Fibroblast of pulmonary artery (primary cell): ENCODE data around the gene FKBP9.

Experiments used
- DNase-seq: peaks from one replicate; pipeline ENCODE4 v3.0.0-alpha.2; 2010; ENCODE audit warnings: low read depth
- H3K4me3 ChIP-seq: replicated peaks from 2 replicates; pipeline ENCODE4 v1.5.1; 2011; ENCODE audit warnings: low read depth, mild to moderate bottlenecking, control low read depth, low read length, moderate library complexity
- CTCF ChIP-seq: IDR thresholded peaks from 2 replicates; pipeline ENCODE4 v1.5.1; 2011; ENCODE audit warnings: mild to moderate bottlenecking, control low read depth, low read length, inconsistent platforms; ENCODE audit errors: missing control alignments

FKBP9 gene

DNA sequence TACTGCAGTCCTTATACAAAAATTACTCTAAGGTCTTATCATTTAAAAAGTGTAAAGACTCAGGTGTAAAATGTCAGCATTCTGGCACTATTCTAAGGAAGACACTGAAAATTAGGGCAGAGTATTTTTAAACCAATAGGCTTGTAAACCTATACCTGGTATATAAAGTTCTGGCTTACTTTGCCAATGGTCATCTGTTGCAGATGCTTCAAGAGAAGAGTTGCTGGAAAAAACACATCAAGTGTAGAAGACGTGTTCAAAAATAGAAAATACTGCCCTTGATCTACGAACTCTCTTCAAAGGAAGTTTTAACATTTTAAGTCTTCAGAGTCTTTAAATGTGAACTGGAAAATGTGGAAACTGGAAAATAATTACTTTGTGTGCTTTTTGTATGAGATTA lies 81.4 kb downstream of the FKBP9 start:
- no peak for TF ChIP-seq CTCF
- H3K4me3 ChIP-seq = no peak overlapping the region
- no peak for DNase-seq

GRCh38 chr7:33039257-33039902 lies 82.1 kb downstream of the FKBP9 start:
- peak overlapping the region; percentile 58 for H3K4me3 ChIP-seq
- peak; percentile 37 for DNase-seq

GRCh38 chr7:33039903-33040292 lies 82.7 kb downstream of the FKBP9 start:
- H3K4me3 ChIP-seq = peak overlapping the region; percentile 58
- DNase-seq = no peak
- TF ChIP-seq CTCF = no peak

More at GRCh38 chr7:33039257-33039902, 82.1 kb downstream of the FKBP9 start:
- no peak for TF ChIP-seq CTCF

- no peak for TF ChIP-seq CTCF
- H3K4me3 ChIP-seq = no peak overlapping the region
- no peak for DNase-seq
Observed at GRCh38 chr7:33040803-33041516, 83.7 kb downstream of the FKBP9 start.

DNA sequence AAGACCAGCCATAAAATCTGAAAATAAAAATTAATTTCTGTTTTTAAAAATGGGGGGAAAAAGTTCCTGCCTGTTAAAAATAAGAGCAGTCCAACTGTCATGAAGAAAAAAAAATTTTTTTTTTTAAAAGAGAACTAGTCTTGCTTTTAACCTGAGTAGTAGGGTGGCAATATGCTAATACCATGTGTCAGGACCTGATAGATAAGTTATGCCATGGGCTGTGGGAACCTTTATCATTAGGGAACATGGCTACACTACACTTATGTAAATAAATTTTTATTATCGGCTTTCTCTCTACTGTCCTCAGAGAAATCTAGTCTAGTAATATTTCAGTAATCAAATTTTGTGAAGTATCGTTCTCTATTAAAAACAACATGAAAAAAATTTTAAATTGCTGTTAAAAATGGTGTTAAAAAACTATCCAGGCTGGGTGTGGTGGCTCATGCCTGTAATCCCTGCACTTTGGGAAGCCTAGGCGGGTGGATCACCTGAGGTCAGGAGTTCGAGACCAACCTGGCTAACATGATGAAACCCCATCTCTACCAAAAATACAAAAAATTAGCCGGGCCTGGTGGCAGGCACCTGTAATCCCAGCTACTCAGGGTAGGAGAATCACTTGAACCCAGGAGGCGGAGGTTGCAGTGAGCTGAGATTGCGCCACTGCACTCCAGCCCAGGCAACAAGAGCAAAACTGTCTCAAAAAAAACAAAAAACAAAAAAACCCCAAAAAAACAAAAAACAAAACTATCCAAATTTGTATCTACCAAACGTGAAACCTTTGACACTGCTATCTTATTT lies 84.6 kb downstream of the FKBP9 start:
- H3K4me3 ChIP-seq = no peak overlapping the region

More for the DNA sequence above, 84.6 kb downstream of the FKBP9 start:
- no peak for TF ChIP-seq CTCF
- DNase-seq = no peak
